ENCODE data around the gene MB21D2. TPM values are rescaled to one million over a fixed set of nuclear protein-coding genes. Genes with fewer than 3 reads are reported as not detected.

The MB21D2 gene
- total and polyA plus RNA-seq, 7 donors, result 1.2 to 7.8 (median 5.8) TPM

DNA sequence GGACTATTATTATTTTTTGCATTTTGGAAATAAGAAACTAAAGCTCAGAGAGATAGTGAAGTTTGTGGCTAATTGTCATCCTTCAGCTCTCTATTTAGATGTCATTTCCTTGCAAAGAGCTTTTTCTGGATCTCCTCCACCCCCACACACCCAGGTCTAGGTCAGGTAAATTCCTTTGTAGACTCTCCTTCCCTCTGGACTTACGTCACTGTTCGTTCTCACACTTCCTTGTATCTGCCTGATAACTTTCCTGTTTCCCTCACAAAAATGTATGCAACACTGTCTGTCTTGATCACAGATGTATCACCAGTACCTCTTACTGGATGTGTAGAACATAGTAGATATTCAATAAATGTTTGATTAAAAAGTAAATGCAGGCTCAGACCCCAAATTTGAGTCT is 6.1 kb upstream of the MB21D2 start:
- TF ChIP-seq POLR2AphosphoS5 (IDR thresholded peaks at IDR 0.05) (no peak), POLR2A (IDR thresholded peaks at IDR 0.05) (no peak), CTCF (IDR thresholded peaks at IDR 0.05) (no peak), EP300 (IDR thresholded peaks at IDR 0.05) (no peak)
- intact Hi-C loops (cut with DNase I), result no loop called here
- no peaks in the 10 kb centered on the region for H3K36me3 ChIP-seq

GRCh38 chr3:192921793-192922192 is 4.1 kb upstream of the MB21D2 start:
- Histone ChIP-seq H3K9me3 (no peaks in the 10 kb centered on the region), H3K27ac (peak overlapping the region in 3 of 4 donors; percentile 23 to 58 (median 44)), H3K4me3 (no peak overlapping the region), H3K27me3 (no peaks in the 10 kb centered on the region), H3K36me3 (no peaks in the 10 kb centered on the region), H3K4me1 (peaks cover 0 to 27% (median 21%) of the 10 kb centered on the region in 4 donors)
- intact Hi-C loops (cut with DNase I), result no loop called here
- DNase-seq, result no peak
- TF ChIP-seq POLR2AphosphoS5 (IDR thresholded peaks at IDR 0.05) (no peak), CTCF (IDR thresholded peaks at IDR 0.05) (no peak), POLR2A (IDR thresholded peaks at IDR 0.05) (no peak), EP300 (IDR thresholded peaks at IDR 0.05) (no peak)

More for the DNA sequence above, 6.1 kb upstream of the MB21D2 start:
- H3K27ac ChIP-seq, result no peak overlapping the region
- no peaks in the 10 kb centered on the region for H3K9me3 ChIP-seq
- no peaks in the 10 kb centered on the region for H3K27me3 ChIP-seq
- H3K4me1 ChIP-seq, result peaks cover 0 to 22% (median 16%) of the 10 kb centered on the region in 4 donors
- WGBS, 2 donors, result 22 to 73% methylated on average over 2 of the region's 2 CpGs
- H3K4me3 ChIP-seq, result no peak overlapping the region
- no peak for DNase-seq

DNA sequence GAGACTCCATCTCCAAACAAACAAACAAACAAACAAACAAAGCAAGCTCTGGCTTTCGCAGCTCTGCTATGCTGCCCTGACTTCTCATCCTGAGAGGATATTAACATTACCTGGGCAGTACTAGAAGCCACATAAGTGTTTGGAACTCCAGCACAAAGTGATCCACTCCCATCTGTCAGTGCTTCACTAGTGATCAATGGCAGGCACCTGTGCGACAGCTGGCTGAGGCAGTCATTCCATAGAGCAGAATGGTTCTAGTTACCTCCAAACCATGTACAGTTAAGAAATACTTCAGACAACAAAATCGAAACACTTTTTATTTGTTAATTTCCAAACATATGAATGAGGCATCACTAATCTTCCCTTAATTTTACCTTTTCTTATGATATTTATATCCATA is 2.8 kb upstream of the MB21D2 start:
- 89 to 94% methylated on average over 3 of the region's 3 CpGs for WGBS, 2 donors
- H3K27ac ChIP-seq, result no peak overlapping the region
- no peaks in the 10 kb centered on the region for H3K36me3 ChIP-seq
- no peak for TF ChIP-seq POLR2A (IDR thresholded peaks at IDR 0.05)
- TF ChIP-seq POLR2AphosphoS5 (IDR thresholded peaks at IDR 0.05), result no peak
- no peak for TF ChIP-seq CTCF (IDR thresholded peaks at IDR 0.05)
- no peak for TF ChIP-seq EP300 (IDR thresholded peaks at IDR 0.05)
- DNase-seq, result no peak
- intact Hi-C loops (cut with DNase I), result no loop called here
- no peak overlapping the region for H3K4me3 ChIP-seq
- no peaks in the 10 kb centered on the region for H3K9me3 ChIP-seq
- H3K4me1 ChIP-seq, result peaks cover 0 to 39% (median 32%) of the 10 kb centered on the region in 4 donors
- H3K27me3 ChIP-seq, result no peaks in the 10 kb centered on the region

DNA sequence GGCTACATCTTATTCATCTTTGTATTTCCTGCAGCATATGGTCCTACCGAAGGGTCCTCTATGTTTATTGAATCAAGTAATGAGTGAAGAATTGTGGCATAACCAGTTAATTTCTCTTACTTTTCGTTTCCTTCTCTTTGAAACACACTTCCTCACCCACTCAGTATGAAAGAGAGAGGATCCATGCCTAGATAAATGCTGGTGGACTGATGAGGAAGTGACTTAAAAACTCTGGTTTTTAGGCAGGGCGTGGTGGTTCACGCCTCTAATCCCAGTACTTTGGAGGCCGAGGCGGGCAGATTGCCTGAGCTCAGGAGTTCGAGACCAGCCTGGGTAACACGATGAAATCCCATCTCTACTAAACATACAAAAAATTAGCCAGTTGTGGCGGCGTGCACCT is 2.2 kb upstream of the MB21D2 start:
- 63 to 75% methylated on average over 10 of the region's 10 CpGs for WGBS, 2 donors
- no peak for DNase-seq
- Histone ChIP-seq H3K36me3 (no peaks in the 10 kb centered on the region), H3K27ac (no peak overlapping the region), H3K27me3 (no peaks in the 10 kb centered on the region), H3K4me3 (no peak overlapping the region), H3K4me1 (peaks cover 0 to 42% (median 37%) of the 10 kb centered on the region in 4 donors), H3K9me3 (no peaks in the 10 kb centered on the region)
- TF ChIP-seq CTCF (IDR thresholded peaks at IDR 0.05) (no peak), EP300 (IDR thresholded peaks at IDR 0.05) (no peak), POLR2AphosphoS5 (IDR thresholded peaks at IDR 0.05) (no peak), POLR2A (IDR thresholded peaks at IDR 0.05) (no peak)
- intact Hi-C loops (cut with DNase I), result loop anchor here (2.0 to 5.0 kb wide), 3 partner anchors 83 to 672 kb away; partner anchors contain the start of gene OPA1

DNA sequence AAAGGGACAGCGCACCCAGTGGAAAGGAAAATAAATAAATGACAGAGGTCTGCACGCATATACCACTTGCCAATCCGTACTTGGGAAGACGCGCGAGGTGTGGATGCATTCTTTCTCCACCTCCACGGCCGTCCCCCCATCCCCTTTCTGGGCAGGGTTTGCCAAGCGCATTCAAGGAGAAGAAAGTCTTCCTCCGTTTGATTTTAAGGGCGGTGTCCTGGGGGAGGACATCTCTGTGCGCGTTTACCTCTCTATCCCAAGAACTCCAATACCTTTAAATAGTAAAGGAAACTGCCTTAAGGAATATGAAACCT is 576 bp upstream of the MB21D2 start:
- 1 to 5% methylated on average over 13 of the region's 13 CpGs for WGBS, 2 donors
- Histone ChIP-seq H3K4me3 (peak overlapping the region; percentile 59 to 81 (median 64)), H3K27ac (peak overlapping the region; percentile 88 to 97 (median 93)), H3K36me3 (no peaks in the 10 kb centered on the region), H3K4me1 (peaks cover 0 to 44% (median 38%) of the 10 kb centered on the region in 4 donors), H3K9me3 (no peaks in the 10 kb centered on the region), H3K27me3 (no peaks in the 10 kb centered on the region)
- TF ChIP-seq POLR2AphosphoS5 (IDR thresholded peaks at IDR 0.05), result no peak
- no peak for TF ChIP-seq POLR2A (IDR thresholded peaks at IDR 0.05)
- no peak for TF ChIP-seq EP300 (IDR thresholded peaks at IDR 0.05)
- TF ChIP-seq CTCF (IDR thresholded peaks at IDR 0.05), result no peak
- intact Hi-C loops (cut with DNase I), result loop anchor here (2.0 to 5.0 kb wide), 3 partner anchors 81 to 674 kb away; partner anchors contain the start of gene OPA1
- DNase-seq, result no peak
